Keratinocyte (primary cell): ENCODE data around the gene OGFOD3. TPM values are rescaled to one million over a fixed set of nuclear protein-coding genes. Genes with fewer than 3 reads are reported as not detected.
A peak's percentile ranks its signal among the peaks of the same experiment; 100 is the strongest.

Experiments
- DNase-seq: peaks from one replicate; pipeline ENCODE4 v3.0.0-alpha.2; 2011; ENCODE audit warnings: low read depth, missing footprints, low spot score
- FAIRE-seq: peaks from 2 replicates; lab custom pipeline; 2011; peaks lifted over from hg19 to GRCh38; lab: Jason Lieb, UNC
- H2AFZ ChIP-seq: 2 replicates; pipeline ENCODE4 v1.6.0; 2012; ENCODE audit warnings: low read length, control low read depth, inconsistent platforms; ENCODE audit not compliant: control insufficient read depth
- H3K27ac ChIP-seq: 2 replicates; pipeline ENCODE4 v1.5.1; 2011; ENCODE audit warnings: low read length; ENCODE audit not compliant: control insufficient read depth, insufficient read depth
- H3K27me3 ChIP-seq: 3 replicates; pipeline ENCODE4 v1.6.0; 2011; ENCODE audit warnings: low read length; ENCODE audit not compliant: control insufficient read depth, insufficient read depth; ENCODE audit errors: extremely low read depth
- H3K36me3 ChIP-seq, 2 experiments: 2 replicates in 1 of 2; 3 replicates in 1 of 2; pipeline ENCODE4 v1.5.1; 2011; ENCODE audit warnings: low read length in 2 of 2, mild to moderate bottlenecking in 1 of 2; ENCODE audit not compliant: control insufficient read depth in 2 of 2, insufficient read depth in 2 of 2; ENCODE audit errors: extremely low read depth in 1 of 2
- H3K4me1 ChIP-seq: 3 replicates; pipeline ENCODE4 v1.5.1; 2011; ENCODE audit warnings: low read length; ENCODE audit not compliant: control insufficient read depth, insufficient read depth; ENCODE audit errors: extremely low read depth
- H3K4me2 ChIP-seq: 3 replicates; pipeline ENCODE4 v1.6.0; 2011; ENCODE audit warnings: low read depth, low read length; ENCODE audit not compliant: control insufficient read depth, insufficient read depth; ENCODE audit errors: extremely low read depth
- H3K4me3 ChIP-seq, 3 experiments: fragments of 200-600 bp in 1 of 3; sonication (generic) in 1 of 3; 2 replicates in 2 of 3; 3 replicates in 1 of 3; pipeline ENCODE4 v1.5.1; 2011 to 2016; ENCODE audit warnings: low read length in 3 of 3, mild to moderate bottlenecking in 3 of 3, control low read depth in 2 of 3, inconsistent platforms in 1 of 3, low read depth in 1 of 3, mixed read lengths in 1 of 3, mixed run types in 1 of 3, moderate library complexity in 1 of 3; ENCODE audit not compliant: control insufficient read depth in 2 of 3, insufficient read depth in 2 of 3; ENCODE audit errors: extremely low read depth in 1 of 3
- H3K79me2 ChIP-seq: 2 replicates; pipeline ENCODE4 v1.6.0; 2012; ENCODE audit warnings: low read length; ENCODE audit not compliant: control insufficient read depth, insufficient read depth
- H3K9ac ChIP-seq: 3 replicates; pipeline ENCODE4 v1.6.0; 2011; ENCODE audit warnings: low read length; ENCODE audit not compliant: control insufficient read depth, insufficient read depth; ENCODE audit errors: extremely low read depth
- H3K9me1 ChIP-seq: 3 replicates; pipeline ENCODE4 v1.6.0; 2011; ENCODE audit warnings: low read length; ENCODE audit not compliant: control insufficient read depth, insufficient read depth; ENCODE audit errors: extremely low read depth
- H3K9me3 ChIP-seq: 2 replicates; pipeline ENCODE4 v1.5.1; 2012; ENCODE audit warnings: low read depth, low read length; ENCODE audit not compliant: control insufficient read depth
- H4K20me1 ChIP-seq: 3 replicates; pipeline ENCODE4 v1.6.0; 2011; ENCODE audit warnings: low read length; ENCODE audit not compliant: control insufficient read depth, insufficient read depth; ENCODE audit errors: extremely low read depth
- CTCF ChIP-seq, 3 experiments: IDR thresholded peaks in 1 of 3; conservative IDR thresholded peaks in 1 of 3; optimal IDR thresholded peaks in 1 of 3; 2 replicates in 2 of 3; 3 replicates in 1 of 3; pipeline versions ENCODE3 to v1.5.1; 2011; ENCODE audit warnings: low read length in 3 of 3, mild to moderate bottlenecking in 3 of 3, moderate library complexity in 2 of 3, control low read depth in 1 of 3, inconsistent platforms in 1 of 3; ENCODE audit not compliant: insufficient read depth in 2 of 3; ENCODE audit errors: extremely low read depth in 1 of 3
- EZH2 ChIP-seq: IDR thresholded peaks from one replicate; pipeline ENCODE4 v1.6.1; 2012; ENCODE audit warnings: inconsistent platforms, mild to moderate bottlenecking, low read length, moderate library complexity
- dilution Hi-C: fragments of 300-500 bp; cut with MboI; formaldehyde crosslinking; loops from one replicate; pipeline ENCODE4 v1.7.0; 2020; ENCODE audit warnings: low sequenced_read_pairs; ENCODE audit not compliant: extremely low pct_ligation_motif_present
- polyA plus RNA-seq, 5 experiments: library from polyadenylated mRNA; depleted of rRNA in 3 of 5; stranded (reverse) in 3 of 5; stranded (forward) in 1 of 5; unstranded in 1 of 5; fragments of >200 nt; gene quantifications; 1 replicate in 1 of 5; 2 replicates in 3 of 5; 3 replicates in 1 of 5; pipeline versions ENCODE4 v1.2.1 to v1.2.3, GENCODE V29; 2011 to 2012; ENCODE audit warnings: missing spikeins in 2 of 5, low read depth in 1 of 5, low replicate concordance in 1 of 5

Gene OGFOD3
- polyA plus RNA-seq, 1 donor (not counting 4 experiments of a cell fraction or from before 2014, with no cell fraction given) = 10.8 TPM

- H3K4me3 ChIP-seq = no peak overlapping the region
- peaks cover 24% of the 10 kb centered on the region for H3K27me3 ChIP-seq
- no peaks in the 10 kb centered on the region for H3K36me3 ChIP-seq
- no peaks in the 10 kb centered on the region for H3K9me1 ChIP-seq
- TF ChIP-seq CTCF (optimal IDR thresholded peaks at IDR 0.05 in 1 of 3, IDR thresholded peaks at IDR 0.05 in 1 of 3, conservative IDR thresholded peaks at IDR 0.05 in 1 of 3; ENCODE audit: extremely low read depth in 1 of 3, insufficient read depth in 2 of 3, low read length in 3 of 3) = no peak
- TF ChIP-seq EZH2 = no peak
- H2AFZ ChIP-seq = no peak overlapping the region
- no peak overlapping the region for H3K27ac ChIP-seq
- FAIRE-seq = no peak
- DNase-seq = no peak
- no peaks in the 10 kb centered on the region for H3K79me2 ChIP-seq
- no peaks in the 10 kb centered on the region for H3K9me3 ChIP-seq
- dilution Hi-C loops = no loop called here
- H4K20me1 ChIP-seq = peaks cover 4% of the 10 kb centered on the region
- H3K9ac ChIP-seq = no peak overlapping the region
- H3K4me1 ChIP-seq = peaks cover 14% of the 10 kb centered on the region
- H3K4me2 ChIP-seq = no peak overlapping the region
Measured at GRCh38 chr17:82356845-82357355, 61.5 kb downstream of the OGFOD3 start.

- H3K9me3 ChIP-seq = no peaks in the 10 kb centered on the region
- H3K27me3 ChIP-seq = peaks cover 16% of the 10 kb centered on the region
- DNase-seq = peak; percentile 57
- peaks cover 14% of the 10 kb centered on the region for H3K4me1 ChIP-seq
- no peak overlapping the region for H3K9ac ChIP-seq
- H3K4me2 ChIP-seq = peak overlapping the region; percentile 70
- no peaks in the 10 kb centered on the region for H3K36me3 ChIP-seq
- dilution Hi-C loops = no loop called here
- no peak overlapping the region for H3K27ac ChIP-seq
- peak; percentile 46 for FAIRE-seq
- no peaks in the 10 kb centered on the region for H3K79me2 ChIP-seq
- TF ChIP-seq CTCF (optimal IDR thresholded peaks at IDR 0.05 in 1 of 3, IDR thresholded peaks at IDR 0.05 in 1 of 3, conservative IDR thresholded peaks at IDR 0.05 in 1 of 3; ENCODE audit: extremely low read depth in 1 of 3, insufficient read depth in 2 of 3, low read length in 3 of 3) (no peak), EZH2 (no peak)
- no peak overlapping the region for H3K4me3 ChIP-seq
- no peaks in the 10 kb centered on the region for H3K9me1 ChIP-seq
- H2AFZ ChIP-seq = peak overlapping the region; percentile 40
- H4K20me1 ChIP-seq = peaks cover 4% of the 10 kb centered on the region
Measured at GRCh38 chr17:82355770-82356427, 62.5 kb downstream of the OGFOD3 start.
